Endothelial cell of umbilical vein (primary cell): ENCODE results near the gene INTU.

Source experiments
- EZH2 ChIP-seq: IDR thresholded peaks from 2 replicates; pipeline ENCODE4 v1.6.1; 2012; ENCODE audit warnings: borderline replicate concordance, low read depth, mild to moderate bottlenecking, moderate library complexity, low read length, inconsistent platforms; ENCODE audit not compliant: severe bottlenecking
- GATA2 ChIP-seq: IDR thresholded peaks from 2 replicates; pipeline ENCODE4 v1.7.0; 2011; ENCODE audit warnings: low read depth, mild to moderate bottlenecking, moderate library complexity, mixed read lengths, low read length; ENCODE audit not compliant: insufficient read length, insufficient read depth
- JUN ChIP-seq: IDR thresholded peaks from 2 replicates; pipeline ENCODE4 v1.6.1; 2011; ENCODE audit warnings: borderline replicate concordance, low read depth; ENCODE audit not compliant: insufficient read length, insufficient read depth
- MYC ChIP-seq: IDR thresholded peaks from one replicate; pipeline ENCODE4 v1.6.1; 2011; ENCODE audit warnings: mild to moderate bottlenecking, low read depth, low read length
- POLR2A ChIP-seq: IDR thresholded peaks from 2 replicates; pipeline ENCODE4 v1.6.1; 2012; ENCODE audit warnings: low read depth, mild to moderate bottlenecking, control low read depth, low read length
- POLR2AphosphoS5 ChIP-seq: IDR thresholded peaks from 2 replicates; pipeline ENCODE4 v1.6.1; 2012; ENCODE audit warnings: low read depth, mild to moderate bottlenecking, control low read depth, low read length, moderate library complexity; ENCODE audit not compliant: insufficient read depth
- TF ChIP-seq, protein P1 (sequence below), 2 donors: IDR thresholded peaks; 1 replicate in 1 of 2; 2 replicates in 1 of 2; pipeline ENCODE4 v1.5.1; 2011; ENCODE audit warnings: low read length in 2 of 2, mild to moderate bottlenecking in 2 of 2, moderate library complexity in 2 of 2, control low read depth in 1 of 2, inconsistent platforms in 1 of 2, low read depth in 1 of 2; ENCODE audit not compliant: insufficient read depth in 1 of 2; ENCODE audit errors: extremely low read depth in 1 of 2
- TF ChIP-seq, protein P2 (sequence below): IDR thresholded peaks from 2 replicates; pipeline ENCODE4 v1.6.1; 2011; ENCODE audit not compliant: insufficient read depth, insufficient read length

DNA sequence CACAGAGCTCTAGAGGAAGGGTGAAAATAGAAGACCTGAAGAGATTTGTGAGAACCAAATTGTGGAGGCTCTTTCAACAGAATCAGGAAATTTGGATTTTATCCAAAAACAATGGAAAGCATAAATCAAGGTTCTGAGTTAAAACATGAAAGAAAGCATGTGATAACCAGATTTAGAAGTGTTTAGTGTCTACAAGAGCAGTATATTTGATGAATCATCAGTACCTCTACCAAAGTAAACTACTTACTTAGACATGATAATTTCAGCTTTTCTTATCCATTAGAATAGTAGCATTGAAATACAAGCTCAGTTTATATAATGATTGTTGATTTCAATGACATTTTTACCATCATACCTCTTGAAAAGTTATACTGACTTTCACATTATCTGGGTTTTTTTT lies 25.9 kb upstream of the INTU start:
- TF ChIP-seq, protein P1, sequence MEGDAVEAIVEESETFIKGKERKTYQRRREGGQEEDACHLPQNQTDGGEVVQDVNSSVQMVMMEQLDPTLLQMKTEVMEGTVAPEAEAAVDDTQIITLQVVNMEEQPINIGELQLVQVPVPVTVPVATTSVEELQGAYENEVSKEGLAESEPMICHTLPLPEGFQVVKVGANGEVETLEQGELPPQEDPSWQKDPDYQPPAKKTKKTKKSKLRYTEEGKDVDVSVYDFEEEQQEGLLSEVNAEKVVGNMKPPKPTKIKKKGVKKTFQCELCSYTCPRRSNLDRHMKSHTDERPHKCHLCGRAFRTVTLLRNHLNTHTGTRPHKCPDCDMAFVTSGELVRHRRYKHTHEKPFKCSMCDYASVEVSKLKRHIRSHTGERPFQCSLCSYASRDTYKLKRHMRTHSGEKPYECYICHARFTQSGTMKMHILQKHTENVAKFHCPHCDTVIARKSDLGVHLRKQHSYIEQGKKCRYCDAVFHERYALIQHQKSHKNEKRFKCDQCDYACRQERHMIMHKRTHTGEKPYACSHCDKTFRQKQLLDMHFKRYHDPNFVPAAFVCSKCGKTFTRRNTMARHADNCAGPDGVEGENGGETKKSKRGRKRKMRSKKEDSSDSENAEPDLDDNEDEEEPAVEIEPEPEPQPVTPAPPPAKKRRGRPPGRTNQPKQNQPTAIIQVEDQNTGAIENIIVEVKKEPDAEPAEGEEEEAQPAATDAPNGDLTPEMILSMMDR (IDR thresholded peaks at IDR 0.05; ENCODE audit: extremely low read depth in 1 of 2, insufficient read depth in 1 of 2, low read depth in 1 of 2, low read length in 2 of 2), result no peak
- TF ChIP-seq GATA2 (no peak), JUN (no peak), POLR2A (no peak), POLR2AphosphoS5 (no peak), EZH2 (no peak), MYC (no peak)
- TF ChIP-seq, protein P2, sequence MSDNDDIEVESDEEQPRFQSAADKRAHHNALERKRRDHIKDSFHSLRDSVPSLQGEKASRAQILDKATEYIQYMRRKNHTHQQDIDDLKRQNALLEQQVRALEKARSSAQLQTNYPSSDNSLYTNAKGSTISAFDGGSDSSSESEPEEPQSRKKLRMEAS, result no peak
